ENCODE measurements around the gene PVALB. TPM values are rescaled to one million over a fixed set of nuclear protein-coding genes. Genes with fewer than 3 reads are reported as not detected.

PVALB gene
- total and polyA plus RNA-seq, 2 of the 4 experiments (the other 2 are of a cell fraction), result not detected

DNA sequence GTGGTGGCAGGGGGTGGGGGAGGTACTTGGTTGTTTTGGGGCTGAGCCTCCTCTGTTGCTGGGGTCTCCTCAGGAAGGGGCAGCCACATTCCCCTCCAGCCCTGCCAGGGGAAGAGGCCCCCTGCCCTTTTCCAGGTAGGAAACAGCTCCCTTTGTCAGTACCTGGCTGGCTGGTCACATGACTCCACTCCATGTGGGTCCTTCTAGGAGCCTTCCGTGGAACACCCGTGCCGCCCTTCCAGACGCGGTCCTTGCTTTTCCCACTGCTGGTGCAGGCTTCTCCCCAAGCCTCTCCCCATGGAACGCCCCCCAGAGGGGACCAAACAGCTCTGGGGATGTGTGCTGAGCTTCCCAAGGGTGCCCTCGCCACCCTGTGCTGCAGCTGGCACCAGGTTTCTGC lies 60.8 kb downstream of the PVALB start:
- POLR2A ChIA-PET (ENCODE audit: unreplicated experiment), result no interaction called here
- no peak overlapping the region for H4K91ac ChIP-seq (ENCODE audit: insufficient read depth, low read depth, low read length)
- no peak overlapping the region for H3K4me2 ChIP-seq (ENCODE audit: low read depth, low read length)
- no peak overlapping the region for H2BK15ac ChIP-seq (ENCODE audit: low read depth, low read length)
- BruUV-seq (replicated peaks), result no TSS peak
- no peak overlapping the region for H2BK120ac ChIP-seq (ENCODE audit: low read depth, low read length)
- no peak overlapping the region for H3K9ac ChIP-seq (ENCODE audit: low read depth, low read length)
- H2AK9ac ChIP-seq (replicated peaks; ENCODE audit: low read depth, low read length, poor library complexity), result no peak overlapping the region
- H3K18ac ChIP-seq (ENCODE audit: low read depth, low read length), result no peak overlapping the region
- no peaks in the 10 kb centered on the region for H3K9me3 ChIP-seq (ENCODE audit: control insufficient read depth, insufficient read depth, low read length)
- no CpG with 5 or more reads among the region's 7 CpGs for WGBS, 2 experiments (ENCODE audit: extremely low coverage in 2 of 2, insufficient read length in 1 of 2)
- no peaks in the 10 kb centered on the region for H3K79me1 ChIP-seq (ENCODE audit: low read depth in 1 of 2, low read length in 2 of 2)
- H3K56ac ChIP-seq (ENCODE audit: extremely low read depth, insufficient read depth, low read length), result no peak overlapping the region
- in situ Hi-C loops (cut with MboI; ENCODE audit: low sequenced_read_pairs) (no loop called here), dilution Hi-C loops (cut with HindIII; ENCODE audit: low sequenced_read_pairs, unreplicated experiment) (no loop called here), intact Hi-C loops (cut with micrococcal nuclease) (loop anchor here (5.0 kb wide), 1 partner anchor 209 kb away; no protein-coding TSS in a partner anchor)
- no peak for ATAC-seq (ENCODE audit: low read depth)
- no peak for DNase-seq
- H4K8ac ChIP-seq (ENCODE audit: low read depth in 2 of 2, low read length in 2 of 2), result no peak overlapping the region
- H3K4me1 ChIP-seq (ENCODE audit: control insufficient read depth, insufficient read depth, low read length), result no peaks in the 10 kb centered on the region
- H3K9me1 ChIP-seq (ENCODE audit: insufficient read depth, low read length), result no peaks in the 10 kb centered on the region
- no peak overlapping the region for H3K4me3 ChIP-seq (ENCODE audit: insufficient read depth, low read depth, low read length)
- no peak overlapping the region for H3K27ac ChIP-seq (ENCODE audit: insufficient read depth, low read length)
- no peak overlapping the region for H3K23ac ChIP-seq (ENCODE audit: low read depth, low read length)
- TF ChIP-seq RFX5 (IDR thresholded peaks at IDR 0.05; ENCODE audit: low read depth, low read length) (no peak), RAD21 (IDR thresholded peaks at IDR 0.05; ENCODE audit: low read length) (no peak), CEBPB (IDR thresholded peaks at IDR 0.05; ENCODE audit: low read depth, low read length) (no peak), POLR2A (IDR thresholded peaks at IDR 0.05; ENCODE audit: low read depth, low read length) (no peak), MAFK (IDR thresholded peaks at IDR 0.05; ENCODE audit: low read depth, low read length) (no peak), RCOR1 (IDR thresholded peaks at IDR 0.05; ENCODE audit: insufficient replicate concordance, low read length) (no peak), ELK1 (IDR thresholded peaks at IDR 0.05; ENCODE audit: borderline replicate concordance, low read depth, low read length) (no peak), MXI1 (IDR thresholded peaks at IDR 0.05; ENCODE audit: borderline replicate concordance, low read depth, low read length) (no peak), SMC3 (IDR thresholded peaks at IDR 0.05; ENCODE audit: low read depth, low read length) (no peak)
- TF ChIP-seq, protein P1, sequence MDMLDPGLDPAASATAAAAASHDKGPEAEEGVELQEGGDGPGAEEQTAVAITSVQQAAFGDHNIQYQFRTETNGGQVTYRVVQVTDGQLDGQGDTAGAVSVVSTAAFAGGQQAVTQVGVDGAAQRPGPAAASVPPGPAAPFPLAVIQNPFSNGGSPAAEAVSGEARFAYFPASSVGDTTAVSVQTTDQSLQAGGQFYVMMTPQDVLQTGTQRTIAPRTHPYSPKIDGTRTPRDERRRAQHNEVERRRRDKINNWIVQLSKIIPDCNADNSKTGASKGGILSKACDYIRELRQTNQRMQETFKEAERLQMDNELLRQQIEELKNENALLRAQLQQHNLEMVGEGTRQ (IDR thresholded peaks at IDR 0.05; ENCODE audit: low read depth, low read length), result no peak
- TF ChIP-seq, protein P2, sequence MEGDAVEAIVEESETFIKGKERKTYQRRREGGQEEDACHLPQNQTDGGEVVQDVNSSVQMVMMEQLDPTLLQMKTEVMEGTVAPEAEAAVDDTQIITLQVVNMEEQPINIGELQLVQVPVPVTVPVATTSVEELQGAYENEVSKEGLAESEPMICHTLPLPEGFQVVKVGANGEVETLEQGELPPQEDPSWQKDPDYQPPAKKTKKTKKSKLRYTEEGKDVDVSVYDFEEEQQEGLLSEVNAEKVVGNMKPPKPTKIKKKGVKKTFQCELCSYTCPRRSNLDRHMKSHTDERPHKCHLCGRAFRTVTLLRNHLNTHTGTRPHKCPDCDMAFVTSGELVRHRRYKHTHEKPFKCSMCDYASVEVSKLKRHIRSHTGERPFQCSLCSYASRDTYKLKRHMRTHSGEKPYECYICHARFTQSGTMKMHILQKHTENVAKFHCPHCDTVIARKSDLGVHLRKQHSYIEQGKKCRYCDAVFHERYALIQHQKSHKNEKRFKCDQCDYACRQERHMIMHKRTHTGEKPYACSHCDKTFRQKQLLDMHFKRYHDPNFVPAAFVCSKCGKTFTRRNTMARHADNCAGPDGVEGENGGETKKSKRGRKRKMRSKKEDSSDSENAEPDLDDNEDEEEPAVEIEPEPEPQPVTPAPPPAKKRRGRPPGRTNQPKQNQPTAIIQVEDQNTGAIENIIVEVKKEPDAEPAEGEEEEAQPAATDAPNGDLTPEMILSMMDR (conservative IDR thresholded peaks at IDR 0.05; ENCODE audit: low read depth, low read length), result no peak
- no peak overlapping the region for H2AFZ ChIP-seq (replicated peaks; ENCODE audit: low read length, poor library complexity)
- no peaks in the 10 kb centered on the region for H3K36me3 ChIP-seq (ENCODE audit: control insufficient read depth, insufficient read depth, low read length)
- no peak overlapping the region for H2BK20ac ChIP-seq (ENCODE audit: low read depth, low read length)
- no peak overlapping the region for H3K14ac ChIP-seq (replicated peaks; ENCODE audit: low read depth, low read length)
- H3K4ac ChIP-seq (ENCODE audit: low read depth, low read length), result no peak overlapping the region
- no peak overlapping the region for H2BK5ac ChIP-seq (ENCODE audit: low read depth, low read length, poor library complexity, severe bottlenecking)
- H2AK5ac ChIP-seq (ENCODE audit: low read depth, low read length), result no peak overlapping the region
- peaks cover 27% of the 10 kb centered on the region for H3K27me3 ChIP-seq (ENCODE audit: control insufficient read depth, insufficient read depth, low read length)
- CTCF ChIA-PET, result interaction anchor here (1.8 kb wide), 1 partner anchor 14 kb away, joined by 4 read pairs; no protein-coding TSS in a partner anchor
- no peaks in the 10 kb centered on the region for H4K20me1 ChIP-seq (ENCODE audit: insufficient read depth, low read length)
- no peak overlapping the region for H4K5ac ChIP-seq (ENCODE audit: low read depth, low read length)
